Measurements from ENCODE around the gene KCNE5.
"Not testable (repeated sequence)": the region's sequence is repeated elsewhere in the genome, so short reads cannot be mapped to it uniquely, and the experiment has no call there.

- TF ChIP-seq CTCF (IDR thresholded peaks at IDR 0.05; ENCODE audit: low read depth, low read length, poor library complexity, severe bottlenecking); EZH2phosphoT487 (IDR thresholded peaks at IDR 0.05; ENCODE audit: borderline replicate concordance, low read length): not testable (repeated sequence)
Observed at GRCh38 chrX:109637477-109637876, 12.5 kb upstream of the KCNE5 start.

Data from DOHH2 (cell line).